HepG2 (cell line): ENCODE data around the gene KIF15. TPM values are rescaled to one million over a fixed set of nuclear protein-coding genes. Genes with fewer than 3 reads are reported as not detected.

ENCODE experiments used
- AHR ChIP-seq: IDR thresholded peaks from 2 replicates; pipeline ENCODE4 v1.6.1; 2018; ENCODE audit warnings: missing genetic modification reagents, missing compliant biosample characterization
- BRD4 ChIP-seq: sonication (generic); formaldehyde crosslinking; IDR thresholded peaks from 2 replicates; pipeline ENCODE4 v1.4.0; 2020; ENCODE audit warnings: missing genetic modification reagents
- ELF4 ChIP-seq: sonication (generic); formaldehyde crosslinking; IDR thresholded peaks from 2 replicates; pipeline ENCODE4 v1.5.0; 2020; ENCODE audit warnings: missing genetic modification reagents, mild to moderate bottlenecking, moderate library complexity, borderline replicate concordance
- FOXO4 ChIP-seq: sonication (generic); formaldehyde crosslinking; conservative IDR thresholded peaks from 2 replicates; pipeline ENCODE4 v1.8.1; 2023; ENCODE audit warnings: missing genetic modification reagents
- JUND ChIP-seq: sonication (generic); formaldehyde crosslinking; IDR thresholded peaks from 2 replicates; pipeline ENCODE4 v1.8.0; 2022; ENCODE audit warnings: mild to moderate bottlenecking, missing genetic modification reagents
- KDM2A ChIP-seq: sonication (generic); formaldehyde crosslinking; IDR thresholded peaks from 2 replicates; pipeline ENCODE4 v1.4.0; 2020; ENCODE audit warnings: low read depth, missing genetic modification reagents, borderline replicate concordance
- KDM5A ChIP-seq: fragments of 200-600 bp; sonication (generic); IDR thresholded peaks from 2 replicates; pipeline ENCODE4 v1.7.0; 2018; ENCODE audit warnings: antibody characterized with exemption, mild to moderate bottlenecking, low read length, borderline replicate concordance
- NR0B2 ChIP-seq: sonication (generic); formaldehyde crosslinking; IDR thresholded peaks from 2 replicates; pipeline ENCODE4 v1.4.0; 2020; ENCODE audit warnings: mild to moderate bottlenecking, missing genetic modification reagents
- SIN3B ChIP-seq: fragments of 150-350 bp; IDR thresholded peaks from 2 replicates; pipeline ENCODE4 v1.6.1; 2014; ENCODE audit warnings: low read length
- SMAD1 ChIP-seq: sonication (generic); formaldehyde crosslinking; IDR thresholded peaks from 2 replicates; pipeline ENCODE4 v1.4.0; 2020; ENCODE audit warnings: missing genetic modification reagents, low read depth, mild to moderate bottlenecking, borderline replicate concordance
- SNAPC2 ChIP-seq: sonication (generic); formaldehyde crosslinking; IDR thresholded peaks from 2 replicates; pipeline ENCODE4 v1.8.1; 2022; ENCODE audit warnings: mild to moderate bottlenecking, missing genetic modification reagents
- SOX13 ChIP-seq, 3 experiments: fragments of 450-650 bp in 1 of 3; sonication (generic) in 1 of 3; formaldehyde crosslinking in 1 of 3; IDR thresholded peaks in 2 of 3; conservative IDR thresholded peaks in 1 of 3; 2 replicates each; pipeline versions ENCODE4 v1.5.0 to v1.6.1; 2016 to 2020; ENCODE audit warnings: antibody characterized with exemption in 1 of 3, mild to moderate bottlenecking in 1 of 3, missing compliant biosample characterization in 1 of 3, missing genetic modification reagents in 1 of 3, moderate library complexity in 1 of 3
- SP2 ChIP-seq: sonication (generic); formaldehyde crosslinking; IDR thresholded peaks from 2 replicates; pipeline ENCODE4 v1.5.1; 2020; ENCODE audit warnings: mild to moderate bottlenecking, missing genetic modification reagents
- ZNF24 ChIP-seq: fragments of 450-650 bp; IDR thresholded peaks from 2 replicates; pipeline ENCODE4 v1.6.1; 2017; ENCODE audit warnings: antibody characterized with exemption, mild to moderate bottlenecking
- ZNF615 ChIP-seq: sonication (generic); formaldehyde crosslinking; IDR thresholded peaks from 2 replicates; pipeline ENCODE4 v1.5.0; 2020; ENCODE audit warnings: mild to moderate bottlenecking, missing genetic modification reagents, borderline replicate concordance
- ZNF652 ChIP-seq: IDR thresholded peaks from 2 replicates; pipeline ENCODE4 v1.6.1; 2016; ENCODE audit warnings: low read depth, borderline replicate concordance
- ZNF703 ChIP-seq: sonication (generic); formaldehyde crosslinking; IDR thresholded peaks from 2 replicates; pipeline ENCODE4 v1.5.1; 2020; ENCODE audit warnings: missing genetic modification reagents, mild to moderate bottlenecking, moderate library complexity, borderline replicate concordance
- ZNF766 ChIP-seq: sonication (generic); formaldehyde crosslinking; IDR thresholded peaks from 2 replicates; pipeline ENCODE4 v1.5.0; 2020; ENCODE audit warnings: missing genetic modification reagents, borderline replicate concordance
- polyA plus RNA-seq, 8 experiments: library from polyadenylated mRNA; depleted of rRNA in 3 of 8; stranded (reverse) in 7 of 8; unstranded in 1 of 8; fragments of >200 nt; fragmentation: Illumina TruSeq in 4 of 8; extraction: Trizol in 4 of 8; gene quantifications; 2 replicates each; pipeline versions ENCODE4 v1.2.1 to v1.2.3, GENCODE V29; 2011 to 2016; ENCODE audit warnings: low read depth in 4 of 8, missing spikeins in 1 of 8, mixed read lengths in 1 of 8; ENCODE audit not compliant: insufficient read depth in 1 of 8
- total RNA-seq, 5 experiments: library from RNA; depleted of rRNA; stranded (reverse); fragments of >200 nt; fragmentation: Illumina TruSeq; extraction: Trizol; gene quantifications; 2 replicates each; pipeline ENCODE4 v1.2.3, GENCODE V29; 2016; ENCODE audit warnings: low read depth in 1 of 5
- TF ChIP-seq, protein P1 (sequence below): sonication (generic); formaldehyde crosslinking; IDR thresholded peaks from 2 replicates; pipeline ENCODE4 v1.5.0; 2020; ENCODE audit warnings: mild to moderate bottlenecking, missing genetic modification reagents

The KIF15 gene
- total and polyA plus RNA-seq, 2 of the 13 experiments (the other 11 are each of a cell fraction or from before 2014, with no cell fraction given) = 4.8 to 33.8 TPM

GRCh38 chr3:44761424-44762169, at the start of gene KIF15, which contains the start of gene KIAA1143 (continued):
- peak; percentile 44; the same call in 1 of the 2 replicates for TF ChIP-seq ZNF703
- TF ChIP-seq SP2 = no peak; the same call in 1 of the 2 replicates
- peak; percentile 98 for TF ChIP-seq SIN3B
- 0 out of 2 replicates have a peak, but pooled peaks have one; percentile 60 for TF ChIP-seq FOXO4 (CRISPR knock-in tag)
- TF ChIP-seq ZNF615 (CRISPR knock-in tag) = no peak
- no peak for TF ChIP-seq SOX13 (IDR thresholded peaks at IDR 0.05)
- peak in 1 of 2 experiments; percentile 64; a peak in 1 of 4 replicates for TF ChIP-seq SOX13 (CRISPR knock-in tag; conservative IDR thresholded peaks at IDR 0.05 in 1 of 2, IDR thresholded peaks at IDR 0.05 in 1 of 2)
- TF ChIP-seq SMAD1 (CRISPR knock-in tag) = peak; percentile 92; the same call in 1 of the 2 replicates
- TF ChIP-seq ZNF652 = peak; percentile 20; the same call in 1 of the 2 replicates
- TF ChIP-seq KDM5A = peak; percentile 87
- TF ChIP-seq JUND (CRISPR knock-in tag) = peak; percentile 47; the same call in 1 of the 2 replicates
- TF ChIP-seq ELF4 (CRISPR knock-in tag) = peak; percentile 67
- TF ChIP-seq ZNF766 (CRISPR knock-in tag) = peak; percentile 86; the same call in 1 of the 2 replicates
- peak; percentile 96; the same call in 1 of the 2 replicates for TF ChIP-seq KDM2A (CRISPR knock-in tag)
- TF ChIP-seq, protein P1, sequence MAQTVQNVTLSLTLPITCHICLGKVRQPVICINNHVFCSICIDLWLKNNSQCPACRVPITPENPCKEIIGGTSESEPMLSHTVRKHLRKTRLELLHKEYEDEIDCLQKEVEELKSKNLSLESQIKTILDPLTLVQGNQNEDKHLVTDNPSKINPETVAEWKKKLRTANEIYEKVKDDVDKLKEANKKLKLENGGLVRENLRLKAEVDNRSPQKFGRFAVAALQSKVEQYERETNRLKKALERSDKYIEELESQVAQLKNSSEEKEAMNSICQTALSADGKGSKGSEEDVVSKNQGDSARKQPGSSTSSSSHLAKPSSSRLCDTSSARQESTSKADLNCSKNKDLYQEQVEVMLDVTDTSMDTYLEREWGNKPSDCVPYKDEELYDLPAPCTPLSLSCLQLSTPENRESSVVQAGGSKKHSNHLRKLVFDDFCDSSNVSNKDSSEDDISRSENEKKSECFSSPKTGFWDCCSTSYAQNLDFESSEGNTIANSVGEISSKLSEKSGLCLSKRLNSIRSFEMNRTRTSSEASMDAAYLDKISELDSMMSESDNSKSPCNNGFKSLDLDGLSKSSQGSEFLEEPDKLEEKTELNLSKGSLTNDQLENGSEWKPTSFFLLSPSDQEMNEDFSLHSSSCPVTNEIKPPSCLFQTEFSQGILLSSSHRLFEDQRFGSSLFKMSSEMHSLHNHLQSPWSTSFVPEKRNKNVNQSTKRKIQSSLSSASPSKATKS (CRISPR knock-in tag) = no peak
- 0 out of 2 replicates have a peak, but pooled peaks have one; percentile 63 for TF ChIP-seq AHR (CRISPR knock-in tag)
- TF ChIP-seq NR0B2 = peak; percentile 71; the same call in 1 of the 2 replicates
- TF ChIP-seq BRD4 (CRISPR knock-in tag) = peak; percentile 20; the same call in 1 of the 2 replicates
- peak; percentile 66; the same call in 1 of the 2 replicates for TF ChIP-seq SNAPC2
- no peak for TF ChIP-seq ZNF24
